ENCODE data around the gene CTAGE9.

DNA sequence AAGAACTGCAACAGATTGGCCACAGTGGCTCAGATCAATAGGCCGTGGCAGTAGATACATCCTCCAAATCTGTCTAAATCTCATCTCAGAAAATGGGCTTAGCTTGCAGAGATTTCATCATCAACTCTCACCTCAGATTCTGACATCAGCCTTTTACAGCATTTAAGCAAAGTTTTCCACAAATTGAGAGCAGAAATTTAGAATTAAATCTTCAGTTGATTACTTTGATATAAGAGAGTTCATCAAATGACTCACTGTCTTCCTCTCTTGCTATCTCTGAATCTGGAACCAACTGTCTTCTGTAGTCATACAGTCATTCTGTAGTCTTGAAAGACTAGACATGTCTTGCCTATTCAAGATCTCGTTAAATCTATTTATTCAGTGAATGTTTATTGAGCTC is 45.2 kb upstream of the CTAGE9 start:
- TF ChIP-seq POLR2A (IDR thresholded peaks at IDR 0.05; ENCODE audit: low read length) (no peak), GATA1 (IDR thresholded peaks at IDR 0.05; ENCODE audit: low read depth, low read length) (no peak)

Data from erythroblast (primary cell).